H1 (cell line): ENCODE data around the gene LDLRAD4. TPM values are rescaled to one million over a fixed set of nuclear protein-coding genes. Genes with fewer than 3 reads are reported as not detected.
A peak's percentile ranks its signal among the peaks of the same experiment; 100 is the strongest.

ENCODE experiments used
- CTCF ChIA-PET: fragments of 300-600 bp; sonication (Branson Sonifier 250); formaldehyde crosslinking; loops from one replicate; lab custom pipeline; 2021; ENCODE audit not compliant: partially characterized antibody; lab: Charles Lee
- POLR2A ChIA-PET: fragments of 300-600 bp; sonication (Branson Sonifier 250); formaldehyde crosslinking; loops from one replicate; lab custom pipeline; 2021; ENCODE audit warnings: inconsistent platforms; ENCODE audit not compliant: partially characterized antibody; lab: Charles Lee
- DNase-seq, 2 experiments: peaks; one replicate each; pipeline versions ENCODE4 v3.0.0 to v3.0.0-alpha.2; 2010 to 2022; ENCODE audit warnings: low spot score in 2 of 2, low read depth in 1 of 2, mixed read lengths in 1 of 2
- FAIRE-seq: peaks from 2 replicates; lab custom pipeline; 2011; peaks lifted over from hg19 to GRCh38; lab: Jason Lieb, UNC
- H2AFZ ChIP-seq: 2 replicates; pipeline ENCODE4 v1.8.1; 2012; ENCODE audit warnings: low read length, inconsistent platforms
- H2AK5ac ChIP-seq: 2 replicates; pipeline ENCODE4 v1.6.1; 2013; ENCODE audit warnings: low read depth, low read length
- H2BK120ac ChIP-seq: replicated peaks from 2 replicates; pipeline ENCODE3; 2013; ENCODE audit warnings: low read depth, low read length, inconsistent platforms
- H2BK12ac ChIP-seq: 2 replicates; pipeline ENCODE4 v1.6.1; 2013; ENCODE audit warnings: low read depth, low read length
- H2BK15ac ChIP-seq: 2 replicates; pipeline ENCODE4 v1.6.1; 2013; ENCODE audit warnings: low read length
- H2BK20ac ChIP-seq: 2 replicates; pipeline ENCODE4 v1.6.1; 2013; ENCODE audit warnings: low read length
- H2BK5ac ChIP-seq: 2 replicates; pipeline ENCODE4 v1.6.1; 2013; ENCODE audit warnings: low read depth, low read length
- H3K14ac ChIP-seq: 2 replicates; pipeline ENCODE4 v1.6.1; 2013; ENCODE audit warnings: inconsistent platforms; ENCODE audit not compliant: insufficient read length
- H3K18ac ChIP-seq: 2 replicates; pipeline ENCODE4 v1.6.1; 2013; ENCODE audit warnings: low read length; ENCODE audit errors: extremely low read depth
- H3K23ac ChIP-seq: 2 replicates; pipeline ENCODE4 v1.6.1; 2013; ENCODE audit warnings: inconsistent platforms; ENCODE audit not compliant: insufficient read length
- H3K23me2 ChIP-seq: 2 replicates; pipeline ENCODE4 v1.6.1; 2013; ENCODE audit warnings: low read depth, low read length
- H3K27ac ChIP-seq: 2 replicates; pipeline ENCODE4 v1.6.1; 2011; ENCODE audit warnings: low read depth, low read length, inconsistent platforms
- H3K27me3 ChIP-seq, 4 experiments: replicated peaks in 1 of 4; 1 replicate in 1 of 4; 2 replicates in 3 of 4; pipeline versions ENCODE4 v1.6.1 to v1.8.1; 2011 to 2013; ENCODE audit warnings: low read length in 3 of 4, mild to moderate bottlenecking in 3 of 4, inconsistent platforms in 2 of 4, mixed read lengths in 2 of 4, moderate library complexity in 1 of 4; ENCODE audit not compliant: control insufficient read depth in 3 of 4, insufficient read depth in 3 of 4; ENCODE audit errors: extremely low read depth in 1 of 4
- H3K36me3 ChIP-seq, 4 experiments: 2 replicates each; pipeline versions ENCODE4 v1.6.1 to v1.8.1; 2011 to 2013; ENCODE audit warnings: mild to moderate bottlenecking in 4 of 4, low read length in 3 of 4, moderate library complexity in 2 of 4, control low read depth in 1 of 4, inconsistent platforms in 1 of 4; ENCODE audit not compliant: insufficient read depth in 4 of 4, control insufficient read depth in 2 of 4
- H3K4ac ChIP-seq: replicated peaks from 2 replicates; pipeline ENCODE3; 2013; ENCODE audit warnings: low read length, low read depth, mixed read lengths, inconsistent platforms; ENCODE audit not compliant: insufficient read length
- H3K4me1 ChIP-seq, 4 experiments: replicated peaks in 1 of 4; 1 replicate in 1 of 4; 2 replicates in 3 of 4; pipeline versions ENCODE4 v1.6.1 to v1.8.1; 2011 to 2013; ENCODE audit warnings: low read length in 3 of 4, inconsistent platforms in 2 of 4, mixed read lengths in 1 of 4; ENCODE audit not compliant: insufficient read depth in 4 of 4, control insufficient read depth in 3 of 4
- H3K4me2 ChIP-seq, 2 experiments: 2 replicates each; pipeline versions ENCODE4 v1.6.1 to v1.8.1; 2011 to 2013; ENCODE audit warnings: low read depth in 2 of 2, low read length in 2 of 2, control low read depth in 1 of 2, inconsistent platforms in 1 of 2, mild to moderate bottlenecking in 1 of 2; ENCODE audit not compliant: insufficient read depth in 1 of 2
- H3K4me3 ChIP-seq, 4 experiments: fragments of 200-600, 300-600 bp in 1 of 4; sonication (generic), shearing (Covaris generic), sonication (Bioruptor Twin) in 1 of 4; 2 replicates each; pipeline versions ENCODE4 v1.5.1 to v1.8.1; 2011 to 2016; ENCODE audit warnings: low read length in 4 of 4, low read depth in 3 of 4, control low read depth in 2 of 4, inconsistent platforms in 2 of 4, mild to moderate bottlenecking in 2 of 4, mixed read lengths in 1 of 4, moderate library complexity in 1 of 4; ENCODE audit not compliant: insufficient read depth in 2 of 4; ENCODE audit errors: extremely low read depth in 1 of 4
- H3K56ac ChIP-seq: replicated peaks from 2 replicates; pipeline ENCODE3; 2013; ENCODE audit warnings: low read depth, mild to moderate bottlenecking, mixed read lengths, low read length, inconsistent platforms; ENCODE audit not compliant: insufficient read length
- H3K79me1 ChIP-seq: 2 replicates; pipeline ENCODE4 v1.6.1; 2013; ENCODE audit warnings: low read depth, low read length, control low read depth
- H3K79me2 ChIP-seq, 2 experiments: 2 replicates each; pipeline versions ENCODE4 v1.6.1 to v1.8.1; 2012 to 2013; ENCODE audit warnings: low read length in 2 of 2, mild to moderate bottlenecking in 2 of 2, inconsistent platforms in 1 of 2; ENCODE audit not compliant: insufficient read depth in 2 of 2, control insufficient read depth in 1 of 2
- H3K9ac ChIP-seq, 4 experiments: replicated peaks in 1 of 4; 1 replicate in 1 of 4; 2 replicates in 3 of 4; pipeline versions ENCODE4 v1.6.1 to v1.8.1; 2011 to 2013; ENCODE audit warnings: low read depth in 3 of 4, low read length in 3 of 4, control low read depth in 2 of 4, mild to moderate bottlenecking in 2 of 4, moderate library complexity in 2 of 4, inconsistent platforms in 1 of 4; ENCODE audit errors: extremely low read depth in 1 of 4
- H3K9me3 ChIP-seq, 2 experiments: 2 replicates each; pipeline versions ENCODE4 v1.6.1 to v1.8.1; 2012 to 2013; ENCODE audit warnings: mild to moderate bottlenecking in 2 of 2, moderate library complexity in 2 of 2, control low read depth in 1 of 2, inconsistent platforms in 1 of 2, low read depth in 1 of 2, low read length in 1 of 2, mixed read lengths in 1 of 2; ENCODE audit not compliant: insufficient read depth in 2 of 2
- H4K20me1 ChIP-seq, 2 experiments: replicated peaks in 1 of 2; 2 replicates each; pipeline versions ENCODE3 to v1.8.1; 2011 to 2013; ENCODE audit warnings: inconsistent platforms in 2 of 2, low read length in 2 of 2, mild to moderate bottlenecking in 1 of 2; ENCODE audit not compliant: insufficient read depth in 2 of 2, control insufficient read depth in 1 of 2
- H4K5ac ChIP-seq: 2 replicates; pipeline ENCODE4 v1.6.1; 2013; ENCODE audit warnings: low read length, low read depth, mixed read lengths, inconsistent platforms; ENCODE audit not compliant: insufficient read length
- H4K8ac ChIP-seq: 2 replicates; pipeline ENCODE4 v1.8.0; 2013; ENCODE audit warnings: mild to moderate bottlenecking, moderate library complexity, low read length, inconsistent platforms; ENCODE audit not compliant: insufficient read depth; ENCODE audit errors: extremely low read depth
- H4K91ac ChIP-seq: replicated peaks from 2 replicates; pipeline ENCODE3; 2013; ENCODE audit warnings: low read length, mixed read lengths, inconsistent platforms; ENCODE audit not compliant: insufficient read length
- BCL11A ChIP-seq, 2 experiments: IDR thresholded peaks; one replicate each; pipeline ENCODE4 v1.6.1; 2011; ENCODE audit warnings: low read depth in 2 of 2, low read length in 2 of 2, mild to moderate bottlenecking in 2 of 2
- CHD1 ChIP-seq: IDR thresholded peaks from 2 replicates; pipeline ENCODE4 v1.6.1; 2012; ENCODE audit warnings: low read depth, low read length, improper control_type of control experiment
- EGR1 ChIP-seq: IDR thresholded peaks from 2 replicates; pipeline ENCODE4 v1.6.1; 2011; ENCODE audit warnings: low read depth, low read length, borderline replicate concordance
- GABPA ChIP-seq: IDR thresholded peaks from 2 replicates; pipeline ENCODE4 v1.6.1; 2011; ENCODE audit warnings: mild to moderate bottlenecking, low read length, moderate library complexity, borderline replicate concordance; ENCODE audit not compliant: insufficient read depth
- WGBS, 2 experiments: shearing (Covaris generic) in 1 of 2; methylation state at CpG; one replicate each; pipeline versions ENCODE4 v1.1.6 to v1.1.7; 2013 to 2015; ENCODE audit warnings: low lambda C conversion rate in 2 of 2, mixed read lengths in 2 of 2, inconsistent platforms in 1 of 2, low coverage in 1 of 2, missing lambda C conversion rate in 1 of 2; ENCODE audit not compliant: insufficient replicate concordance in 2 of 2, insufficient coverage in 1 of 2, insufficient read length in 1 of 2; ENCODE audit errors: extremely low coverage in 1 of 2, missing lambda C conversion rate in 1 of 2; 5-methylcytosine and 5-hydroxymethylcytosine counted together
- polyA plus RNA-seq, 7 experiments: library from polyadenylated mRNA; depleted of rRNA in 3 of 7; stranded (reverse) in 5 of 7; unstranded in 2 of 7; fragments of >200 nt in 5 of 7; fragments of 200-250 nt in 2 of 7; gene quantifications; 1 replicate in 5 of 7; 2 replicates in 1 of 7; 4 replicates in 1 of 7; pipeline versions ENCODE4 v1.2.1 to v1.2.3, GENCODE V29; 2011 to 2013; ENCODE audit warnings: missing spikeins in 2 of 7, mixed read lengths in 2 of 7
- total RNA-seq: library from RNA; stranded (reverse); fragmentation: NEBNext Ultra II Directional; extraction: Animal tissue kit (Norgen Biotek cat#: 25700); gene quantifications from 2 replicates; pipeline ENCODE4 v1.2.1, GENCODE V29; 2021

LDLRAD4 gene
- total and polyA plus RNA-seq, 2 of the 8 experiments (the other 6 are each of a cell fraction or from before 2014, with no cell fraction given): 0.77 to 1.4 TPM

DNA sequence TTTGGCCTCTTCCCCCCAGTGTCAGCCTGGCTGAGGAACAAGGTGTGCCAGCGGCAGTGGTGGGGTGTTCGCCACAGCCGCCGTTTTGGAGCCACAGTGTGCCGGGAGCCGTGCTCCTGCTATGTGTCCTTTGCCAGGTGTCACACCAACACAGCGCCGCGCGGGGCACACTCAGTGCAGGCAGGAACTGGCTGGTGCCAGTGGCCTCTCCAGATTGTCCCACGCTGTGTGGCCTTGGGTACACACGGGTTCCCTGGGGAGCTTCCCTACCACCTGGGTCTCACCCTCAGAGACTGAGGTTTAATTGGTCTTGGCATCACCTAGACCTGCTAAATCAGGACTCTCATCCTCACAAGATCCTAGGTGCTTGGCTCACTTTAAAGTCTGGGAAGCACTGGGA lies 171.6 kb downstream of the LDLRAD4 start:
- no peaks in the 10 kb centered on the region for H3K36me3 ChIP-seq
- H3K56ac ChIP-seq: no peak overlapping the region
- no peak overlapping the region for H2AK5ac ChIP-seq
- H2BK15ac ChIP-seq: no peak overlapping the region
- ChIA-PET CTCF (interaction anchor here (1.1 to 1.2 kb wide), 2 partner anchors 11 to 230 kb away, joined by 3 read pairs; no protein-coding TSS in a partner anchor), POLR2A (no interaction called here)
- H3K4me1 ChIP-seq: no peaks in the 10 kb centered on the region
- H3K9ac ChIP-seq: no peak overlapping the region
- H4K20me1 ChIP-seq: no peaks in the 10 kb centered on the region
- no peak for FAIRE-seq
- WGBS, 2 experiments: 96% methylated on average over 12 of the region's 12 CpGs; no CpG with 5 or more reads in 1 of the 2 experiments
- no peak overlapping the region for H3K18ac ChIP-seq
- no peaks in the 10 kb centered on the region for H3K27me3 ChIP-seq
- no peaks in the 10 kb centered on the region for H3K9me3 ChIP-seq
- no peak overlapping the region for H4K8ac ChIP-seq
- no peak overlapping the region for H4K91ac ChIP-seq
- H2BK5ac ChIP-seq: no peak overlapping the region
- no peak overlapping the region for H3K4me2 ChIP-seq
- H3K23me2 ChIP-seq: no peaks in the 10 kb centered on the region
- DNase-seq: peak in 1 of 2 experiments; percentile 40
- no peak overlapping the region for H3K23ac ChIP-seq
- no peak overlapping the region for H2AFZ ChIP-seq
- H3K79me1 ChIP-seq: no peaks in the 10 kb centered on the region
- H3K14ac ChIP-seq: no peak overlapping the region
- H2BK20ac ChIP-seq: no peak overlapping the region
- H2BK120ac ChIP-seq: no peak overlapping the region
- no peak overlapping the region for H2BK12ac ChIP-seq
- H3K4ac ChIP-seq: no peak overlapping the region
- no peak overlapping the region for H3K27ac ChIP-seq
- H4K5ac ChIP-seq: no peak overlapping the region
- H3K79me2 ChIP-seq: no peaks in the 10 kb centered on the region
- no peak overlapping the region for H3K4me3 ChIP-seq
- TF ChIP-seq EGR1: no peak
- no peak for TF ChIP-seq GABPA
- TF ChIP-seq BCL11A (IDR thresholded peaks at IDR 0.05; ENCODE audit: low read depth in 2 of 2, low read length in 2 of 2): no peak
- TF ChIP-seq CHD1: no peak
